GM18858 (cell line): Measurements from ENCODE around the gene KBTBD12.

Experiments used
- ATAC-seq: cut with Tn5 transposase; IDR thresholded peaks from one replicate; pipeline ENCODE4 v1.9.1; 2021; ENCODE audit not compliant: unreplicated experiment

KBTBD12 gene

DNA sequence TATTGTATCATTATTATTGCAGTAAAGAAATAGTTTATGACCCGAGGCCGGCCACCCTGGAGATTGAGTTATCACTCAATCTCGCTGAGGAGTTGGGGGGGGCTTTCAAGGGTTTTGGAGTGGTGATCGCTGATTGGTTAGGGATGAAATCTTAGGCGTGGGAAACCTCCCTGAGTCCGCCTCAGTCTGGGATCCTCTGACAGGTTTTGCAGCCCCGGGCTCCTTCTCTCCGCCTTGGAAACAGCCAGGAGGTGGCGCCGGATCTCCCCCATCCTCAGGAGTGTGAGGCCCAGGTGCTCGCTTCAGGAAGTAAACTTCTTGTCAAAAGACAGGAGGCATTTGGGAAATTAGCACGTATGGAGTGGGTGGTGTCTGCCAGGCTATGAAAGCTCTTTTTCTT lies 96.1 kb downstream of the KBTBD12 start:
- ATAC-seq, result no peak

DNA sequence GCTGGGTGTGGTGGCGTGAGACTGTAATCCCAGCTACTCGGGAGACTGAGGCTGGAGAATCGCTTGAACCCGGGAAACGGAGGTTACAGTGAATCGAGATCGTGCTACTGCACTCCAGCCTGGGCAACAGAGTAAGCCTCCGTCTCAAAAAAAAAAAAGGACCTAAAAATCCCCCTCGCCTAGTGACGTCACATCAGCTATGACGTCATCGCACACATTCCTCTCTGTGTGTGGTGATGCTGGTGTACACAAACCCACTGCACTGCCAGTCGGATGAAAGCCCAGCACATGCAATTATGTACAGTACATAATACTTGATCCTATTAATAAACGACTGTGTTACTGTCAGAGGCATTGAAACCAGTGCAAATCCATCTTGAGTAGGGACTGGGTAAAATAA lies 97.0 kb downstream of the KBTBD12 start:
- no peak for ATAC-seq

DNA sequence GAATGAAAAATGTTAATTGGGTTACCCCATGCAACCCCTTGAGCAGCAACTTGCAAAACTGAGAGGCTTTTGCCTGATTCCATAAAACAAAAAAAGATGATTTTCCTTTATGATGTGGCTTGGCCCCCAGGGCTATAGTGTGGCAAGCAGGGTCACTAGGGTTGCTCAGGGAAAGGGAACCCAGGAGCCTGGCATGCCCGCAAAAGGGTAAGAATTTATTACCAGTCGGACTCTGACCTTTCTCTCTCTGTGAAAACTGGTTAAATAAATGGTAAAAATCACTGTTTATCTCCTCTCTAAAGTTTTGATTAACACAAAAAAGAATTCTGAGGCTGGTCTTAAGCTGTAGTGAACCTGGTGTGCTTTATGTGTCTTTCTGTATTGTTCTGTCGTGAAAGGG lies 99.5 kb downstream of the KBTBD12 start:
- no peak for ATAC-seq

DNA sequence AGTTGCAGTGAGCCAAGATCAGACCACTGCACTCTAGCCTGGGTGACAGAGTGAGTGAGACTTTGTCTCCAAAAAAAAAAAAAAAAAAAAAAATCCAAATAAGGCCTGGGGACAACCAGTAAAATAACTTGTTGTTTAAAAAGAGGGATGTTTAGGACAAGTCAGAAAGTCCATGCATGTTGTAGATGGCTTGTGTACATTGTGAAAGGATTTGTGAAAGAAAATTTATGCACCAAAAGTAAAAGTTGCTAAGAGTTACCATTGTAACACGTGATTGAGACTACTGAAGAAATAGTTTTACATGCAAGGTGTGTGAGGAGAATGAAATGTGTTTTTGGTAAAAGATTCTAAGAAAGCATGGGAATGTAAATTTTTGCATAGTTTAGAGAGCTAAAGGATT lies 101.5 kb downstream of the KBTBD12 start:
- no peak for ATAC-seq

DNA sequence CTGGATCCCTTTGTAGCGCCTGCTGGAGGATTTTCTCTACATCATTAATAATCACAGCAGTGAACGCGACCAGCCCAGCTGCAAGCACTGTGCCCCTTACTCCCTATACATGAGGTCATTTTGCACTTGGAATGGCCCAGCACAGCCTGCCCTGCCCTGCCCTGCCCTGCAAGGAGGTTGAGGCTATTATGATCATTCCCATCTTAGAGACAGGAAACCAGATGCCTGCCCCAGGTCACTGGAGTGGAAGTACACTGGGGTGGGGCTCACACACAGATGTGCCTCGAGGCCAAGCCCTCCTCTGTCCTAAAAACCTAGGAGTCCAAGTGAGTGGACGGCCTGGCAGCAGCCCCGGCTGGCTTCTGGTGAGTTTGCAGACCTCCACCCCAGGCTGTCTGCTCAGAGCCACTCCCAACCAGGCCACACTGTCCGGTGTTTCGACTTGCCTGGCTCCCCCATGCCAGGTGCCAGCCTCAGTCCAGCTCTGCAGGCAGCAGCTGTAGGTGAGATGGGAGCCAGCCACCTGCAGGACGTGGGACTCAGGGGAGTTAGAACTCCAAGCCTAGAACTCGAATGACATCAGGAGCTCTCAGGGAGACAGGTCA lies 106.8 kb downstream of the KBTBD12 start:
- ATAC-seq, result no peak

DNA sequence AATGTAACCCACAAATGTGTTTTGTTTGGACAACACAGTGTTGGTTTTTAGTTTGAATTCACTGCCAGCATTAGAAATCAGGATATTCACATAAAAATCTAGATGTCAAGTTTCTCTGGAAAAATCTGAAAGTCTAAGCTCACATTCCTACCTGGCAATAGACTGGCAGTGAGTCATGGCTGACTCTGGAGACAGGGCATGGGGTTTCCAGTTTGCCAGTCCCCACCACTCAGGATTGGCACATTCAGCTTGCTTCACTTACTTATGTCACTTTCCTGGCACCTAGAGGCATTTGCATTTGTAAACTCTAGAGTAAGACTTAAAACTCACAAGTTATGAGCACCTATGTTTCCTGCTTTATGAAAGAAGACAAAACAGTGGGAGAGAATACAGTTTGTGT lies 118.1 kb downstream of the KBTBD12 start:
- ATAC-seq, result no peak

DNA sequence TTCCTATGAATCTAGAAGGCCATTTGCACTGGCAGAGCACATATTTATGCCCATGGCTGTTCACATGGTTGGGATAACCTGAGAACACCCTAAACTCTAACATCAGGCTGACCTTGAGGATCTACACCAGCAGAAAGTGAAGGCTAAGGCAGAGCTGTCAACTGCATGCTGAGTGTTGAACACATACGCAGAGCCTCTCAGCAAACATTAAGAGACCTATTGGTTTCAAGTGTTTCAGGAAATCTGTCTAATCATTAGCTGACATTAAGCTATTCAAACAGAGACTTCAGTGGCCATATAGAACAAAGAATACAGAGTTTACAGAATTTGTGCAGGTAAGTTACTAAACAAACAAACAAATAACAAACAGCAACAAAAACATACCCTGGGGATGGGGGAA lies 121.1 kb downstream of the KBTBD12 start:
- no peak for ATAC-seq
